K562 (cell line): ENCODE results near the gene NDUFA6. TPM values are rescaled to one million over a fixed set of nuclear protein-coding genes. Genes with fewer than 3 reads are reported as not detected.

ENCODE experiments used
- EGR1 ChIP-seq: fragments of 450-650 bp; conservative IDR thresholded peaks from 2 replicates; pipeline ENCODE4 v1.6.1; 2017; ENCODE audit warnings: mild to moderate bottlenecking
- EP400 ChIP-seq: fragments of 450-650 bp; IDR thresholded peaks from 2 replicates; pipeline ENCODE4 v1.6.1; 2017; ENCODE audit warnings: antibody characterized with exemption, mild to moderate bottlenecking, moderate library complexity
- FOXP4 ChIP-seq: sonication (generic); formaldehyde crosslinking; IDR thresholded peaks from 2 replicates; pipeline ENCODE4 v1.8.0; 2022; ENCODE audit warnings: mild to moderate bottlenecking, missing genetic modification reagents, borderline replicate concordance
- HES1 ChIP-seq: fragments of 450-650 bp; IDR thresholded peaks from 2 replicates; pipeline ENCODE4 v1.6.1; 2016; ENCODE audit warnings: low read depth, mild to moderate bottlenecking, moderate library complexity
- HNRNPL ChIP-seq: fragments of 200-400 bp; formaldehyde crosslinking; IDR thresholded peaks from 2 replicates; pipeline ENCODE4 v1.6.1; 2017; ENCODE audit warnings: low read depth, mild to moderate bottlenecking, low read length
- ID3 ChIP-seq, 2 experiments: fragments of 250-450 bp in 1 of 2; fragments of 450-650 bp in 1 of 2; sonication (Bioruptor Pico) in 1 of 2; IDR thresholded peaks; 2 replicates each; pipeline versions ENCODE4 v1.6.1 to v1.8.0; 2016 to 2021; ENCODE audit warnings: mild to moderate bottlenecking in 2 of 2, moderate library complexity in 2 of 2, missing compliant biosample characterization in 1 of 2, missing genetic modification characterization in 1 of 2
- MNT ChIP-seq, 2 experiments: fragments of 450-650 bp; conservative IDR thresholded peaks; 2 replicates each; pipeline ENCODE4 v1.6.1; 2017; ENCODE audit warnings: mild to moderate bottlenecking in 2 of 2, moderate library complexity in 2 of 2
- NR2C1 ChIP-seq, 2 experiments: fragments of 450-650 bp; IDR thresholded peaks; 2 replicates each; pipeline ENCODE4 v1.6.1; 2017; ENCODE audit warnings: mild to moderate bottlenecking in 2 of 2, antibody characterized with exemption in 1 of 2, inconsistent platforms in 1 of 2, missing compliant biosample characterization in 1 of 2, missing genetic modification characterization in 1 of 2
- PBX2 ChIP-seq, 2 experiments: IDR thresholded peaks in 1 of 2; conservative IDR thresholded peaks in 1 of 2; 2 replicates each; pipeline ENCODE4 v1.6.1; 2016; ENCODE audit warnings: low read depth in 2 of 2, mild to moderate bottlenecking in 1 of 2, missing compliant biosample characterization in 1 of 2, missing genetic modification characterization in 1 of 2, moderate library complexity in 1 of 2
- SOX6 ChIP-seq: fragments of 450-650 bp; IDR thresholded peaks from 2 replicates; pipeline ENCODE4 v1.6.1; 2014; ENCODE audit warnings: mild to moderate bottlenecking
- SP1 ChIP-seq: sonication (generic); formaldehyde crosslinking; IDR thresholded peaks from 2 replicates; pipeline ENCODE4 v1.8.1; 2022; ENCODE audit warnings: mild to moderate bottlenecking, missing genetic modification reagents
- ZNF224 ChIP-seq: sonication (generic); formaldehyde crosslinking; IDR thresholded peaks from 2 replicates; pipeline ENCODE4 v1.8.0; 2022; ENCODE audit warnings: mild to moderate bottlenecking, missing genetic modification reagents
- ZNF274 ChIP-seq: IDR thresholded peaks from 2 replicates; pipeline ENCODE4 v1.6.1; 2011; ENCODE audit warnings: low read depth, mild to moderate bottlenecking, low read length, moderate library complexity, borderline replicate concordance
- ZNF449 ChIP-seq: fragments of 250-450 bp; sonication (Bioruptor Pico); IDR thresholded peaks from 2 replicates; pipeline ENCODE4 v1.8.0; 2022; ENCODE audit warnings: moderate library complexity, mild to moderate bottlenecking, inconsistent platforms
- polyA plus RNA-seq, 8 experiments: library from polyadenylated mRNA; depleted of rRNA in 4 of 8; stranded (reverse) in 5 of 8; unstranded in 3 of 8; fragments of >200 nt; fragmentation: Nextera tagmentation in 2 of 8; fragmentation: Illumina TruSeq in 1 of 8; extraction: Ambion mirVana in 2 of 8; extraction: Trizol in 1 of 8; gene quantifications; 2 replicates each; pipeline versions ENCODE4 v1.2.1 to v1.2.3, GENCODE V29; 2011 to 2014; ENCODE audit warnings: inconsistent platforms in 1 of 8, missing spikeins in 1 of 8
- total RNA-seq, 7 experiments: library from RNA; depleted of rRNA in 6 of 7; stranded (reverse); fragments of >200 nt in 6 of 7; fragmentation: Illumina TruSeq in 2 of 7; extraction: Trizol in 2 of 7; gene quantifications; 2 replicates each; pipeline versions ENCODE4 v1.2.1 to v1.2.3, GENCODE V29; 2011 to 2021; ENCODE audit warnings: low replicate concordance in 1 of 7

The NDUFA6 gene
- total and polyA plus RNA-seq, 9 of the 15 experiments (the other 6 are each of a cell fraction or from before 2014, with no cell fraction given), result 90.0 to 474 (median 128) TPM

GRCh38 chr22:42079319-42080251 is 11.0 kb downstream of the NDUFA6 start, which contains the start of gene SMDT1 (continued):
- TF ChIP-seq HNRNPL (peak; percentile 93), SOX6 (0 out of 2 replicates have a peak, but pooled peaks have one; percentile 9), EGR1 (peak; percentile 54), MNT (conservative IDR thresholded peaks at IDR 0.05) (peak; percentile 81 to 87), EP400 (peak; percentile 97), ID3 (CRISPR knock-in tag; IDR thresholded peaks at IDR 0.05) (no peak), ID3 (tag; IDR thresholded peaks at IDR 0.05) (peak; percentile 87), HES1 (0 out of 2 replicates have a peak, but pooled peaks have one; percentile 9), NR2C1 (IDR thresholded peaks at IDR 0.05) (no peak), NR2C1 (tag; IDR thresholded peaks at IDR 0.05) (peak; percentile 66), SP1 (peak; percentile 75), PBX2 (CRISPR knock-in tag; IDR thresholded peaks at IDR 0.05; ENCODE audit: low read depth) (peak; percentile 83), PBX2 (tag; conservative IDR thresholded peaks at IDR 0.05; ENCODE audit: low read depth) (peak; percentile 96), ZNF274 (no peak), ZNF224 (CRISPR knock-in tag) (no peak), FOXP4 (CRISPR knock-in tag) (0 out of 2 replicates have a peak, but pooled peaks have one; percentile 27), ZNF449 (peak; percentile 50; the same call in 1 of the 2 replicates)
